ENCODE measurements around the gene ZNF708.
"Not testable (repeated sequence)": the region's sequence is repeated elsewhere in the genome, so short reads cannot be mapped to it uniquely, and the experiment has no call there.

ZNF708 gene

DNA sequence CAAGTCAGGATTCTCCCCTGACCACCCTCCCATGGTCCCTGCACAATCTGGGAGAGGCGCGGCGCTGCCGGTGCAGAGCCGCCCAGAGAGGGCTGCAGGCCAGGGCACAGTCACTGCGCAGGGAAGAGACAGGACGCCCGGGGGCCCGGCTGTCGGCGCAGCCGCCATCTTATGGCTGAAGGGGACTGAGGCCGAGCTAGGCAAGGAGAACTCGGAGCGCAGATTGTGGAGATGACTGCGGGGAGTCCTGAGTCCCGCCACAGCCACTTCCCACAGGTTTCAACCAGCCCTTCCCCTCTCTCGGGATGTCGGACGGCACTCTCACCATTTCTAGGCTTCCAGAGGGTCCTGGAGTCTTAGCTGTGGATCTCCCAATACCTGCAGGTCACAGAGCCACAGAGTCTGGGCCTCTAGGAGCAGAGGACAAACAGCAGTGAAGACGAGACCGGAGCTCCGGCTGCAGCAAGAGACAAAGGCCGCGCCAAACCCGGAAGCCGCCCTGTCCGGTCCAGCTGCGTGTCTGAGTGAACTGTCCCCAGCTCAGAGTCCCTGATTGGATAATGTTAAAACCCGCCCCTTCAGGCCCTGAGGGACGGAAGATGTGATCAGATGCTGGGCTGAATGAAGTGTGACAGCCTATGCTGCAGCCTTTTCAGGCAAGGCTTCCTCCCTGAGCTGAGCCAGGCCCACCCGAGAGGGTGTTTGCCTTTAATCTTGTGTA is at the start of gene ZNF708:
Gene ZNF708 (minus strand): TSS at position 526 of the 721 bp plus-strand sequence. CDS start 198 bp downstream, at position 328.
- DNase-seq, result peak; percentile 97

DNA sequence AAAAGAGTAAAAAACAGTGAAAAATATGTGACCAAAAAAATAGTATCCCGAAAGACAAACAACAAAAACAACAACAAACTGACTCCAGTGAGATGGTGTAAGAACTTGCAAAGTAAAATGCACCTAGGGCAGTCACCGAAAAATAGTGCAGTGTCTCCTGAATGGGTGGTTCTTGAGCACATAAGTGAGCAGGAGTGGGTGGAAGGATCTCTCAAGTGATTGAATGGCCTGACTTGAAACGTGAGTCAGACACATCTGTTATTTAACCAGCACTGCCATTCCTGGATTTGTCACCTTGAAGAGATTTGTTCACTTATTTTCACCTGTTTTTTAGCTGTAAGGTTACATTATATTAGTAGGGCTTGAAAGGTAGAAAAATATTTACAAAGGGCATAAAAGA is 33.1 kb upstream of the ZNF708 start:
- DNase-seq, result no peak

DNA sequence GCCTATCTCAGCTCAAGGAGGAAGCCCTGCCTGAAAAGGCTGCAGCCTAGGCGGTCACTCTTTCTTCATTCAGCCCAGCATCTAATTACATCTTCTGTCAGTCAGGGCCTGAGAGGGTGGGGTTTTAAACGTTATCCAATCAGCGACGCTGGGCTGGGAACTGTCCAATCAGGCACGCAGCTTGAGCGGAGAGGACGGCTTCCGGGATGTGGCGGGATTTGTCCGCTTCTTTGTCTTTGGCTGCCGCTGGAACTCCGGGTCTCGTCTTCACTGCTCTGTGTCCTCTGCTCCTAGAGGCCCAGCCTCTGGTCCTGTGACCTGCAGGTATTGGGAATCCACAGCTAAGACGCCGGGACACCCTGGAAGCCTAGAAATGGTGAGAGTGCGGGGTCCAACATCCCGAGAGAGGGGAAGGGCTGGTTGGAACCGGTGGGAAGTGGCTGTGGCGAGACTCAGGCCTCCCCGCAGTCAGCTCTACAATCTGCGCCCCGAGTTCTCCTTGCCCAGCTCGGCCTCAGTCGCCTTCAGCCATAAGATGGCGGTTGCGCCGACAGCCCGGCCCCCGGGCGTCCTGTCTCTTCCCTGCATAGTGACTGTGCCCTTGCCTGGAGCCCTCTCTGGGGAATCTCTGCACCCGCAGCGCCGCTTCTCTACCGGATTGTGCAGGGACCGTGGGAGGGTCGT is 29.7 kb upstream of the ZNF708 start, which contains the start of gene ZNF738:
Gene ZNF738 (plus strand): TSS at position 233 of the 684 bp plus-strand sequence. CDS start 141 bp downstream, at position 374.
- DNase-seq, result peak; percentile 99

DNA sequence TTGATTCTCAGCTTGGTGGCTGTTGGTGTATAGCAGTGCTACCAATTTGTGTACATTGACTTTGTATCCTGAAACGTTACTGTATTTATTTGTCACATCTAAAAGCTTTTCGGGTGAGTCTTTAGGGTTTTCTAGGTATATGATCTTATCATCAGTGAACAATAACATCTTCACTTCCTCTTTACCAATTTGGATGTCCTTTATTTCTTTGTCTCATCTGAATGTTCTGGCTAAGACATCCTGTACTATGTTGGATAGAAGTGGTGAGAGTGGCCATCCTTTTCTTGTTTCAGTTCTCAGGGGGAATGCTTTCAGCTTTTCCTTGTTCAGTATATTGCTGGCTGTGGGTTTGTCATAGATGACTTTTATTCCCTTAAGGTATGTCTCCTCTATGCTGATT is 23.6 kb upstream of the ZNF708 start:
- DNase-seq, result no peak

DNA sequence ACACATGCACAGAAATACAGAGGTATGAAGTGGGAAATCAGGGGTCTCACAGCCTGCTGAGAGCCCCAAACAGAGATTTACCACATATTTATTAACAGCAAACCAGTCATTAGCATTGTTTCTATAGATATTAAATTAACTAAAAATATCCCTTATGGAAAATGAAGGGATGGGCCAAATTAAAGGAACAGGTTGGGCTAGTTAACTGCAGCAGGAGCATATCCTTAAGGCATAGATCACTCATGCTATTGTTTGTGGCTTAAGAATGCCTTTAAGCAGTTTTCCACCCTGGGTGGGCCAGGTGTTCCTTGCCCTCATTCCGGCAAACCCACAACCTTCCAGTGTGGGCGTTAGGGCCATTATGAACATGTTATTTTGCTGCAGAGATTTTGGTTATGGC is 15.6 kb upstream of the ZNF708 start:
- DNase-seq, result not testable (repeated sequence)

DNA sequence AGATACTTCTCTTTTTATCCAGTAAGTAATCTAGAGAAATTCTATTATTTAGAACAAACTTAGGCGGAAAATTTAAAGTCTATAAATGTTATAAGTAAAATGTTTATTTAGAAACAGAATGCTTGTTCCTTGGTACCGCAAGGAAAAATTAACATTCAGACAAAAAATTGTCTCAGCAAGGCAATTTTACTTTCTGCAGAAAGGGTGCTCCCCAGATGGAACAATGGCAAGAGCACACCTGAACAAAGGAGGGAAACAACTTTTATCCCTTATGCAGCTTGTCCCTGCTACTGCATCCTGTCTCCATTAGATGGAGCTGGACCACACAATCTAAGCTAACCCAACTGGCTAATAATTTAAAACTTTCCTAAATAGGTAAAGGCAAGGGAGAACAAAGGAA is 6.5 kb upstream of the ZNF708 start:
- no peak for DNase-seq

DNA sequence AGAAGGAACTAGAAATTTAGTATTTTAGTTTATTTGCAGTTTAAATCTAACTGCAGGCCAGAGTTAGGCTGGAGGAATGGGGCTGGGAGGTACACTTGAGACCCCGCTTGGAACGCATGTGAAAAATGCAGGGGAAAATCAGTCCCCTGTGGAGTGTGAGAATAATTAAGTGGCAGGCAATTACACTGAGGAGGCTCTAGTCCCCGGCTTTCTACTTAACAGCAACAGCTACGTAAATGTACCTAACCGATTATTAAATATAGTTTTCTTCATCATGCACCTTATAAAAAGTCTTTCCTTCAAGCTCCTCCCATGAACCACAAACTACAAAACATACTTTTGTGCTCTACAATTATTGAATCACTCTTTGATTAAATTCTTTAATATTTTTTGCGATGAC is 804 bp downstream of the ZNF708 start:
- peak; percentile 33 for DNase-seq

DNA sequence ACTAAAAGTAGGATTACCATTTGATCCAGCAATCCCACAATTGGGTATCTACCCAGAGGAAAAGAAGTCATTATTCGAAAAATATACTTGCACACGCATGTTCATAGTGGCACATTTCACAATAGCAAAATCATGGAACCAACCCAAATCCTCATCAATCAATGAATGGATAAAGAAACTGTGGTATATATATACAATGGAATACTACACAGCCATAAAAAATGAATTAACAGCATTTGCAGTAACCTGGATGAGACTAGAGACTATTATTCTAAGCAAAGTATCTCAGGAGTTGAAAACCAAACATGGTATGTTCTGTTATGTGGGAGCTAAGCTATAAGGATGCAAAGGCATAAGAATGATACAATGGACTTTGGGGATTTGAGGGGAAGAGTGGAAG is 3.0 kb downstream of the ZNF708 start:
- DNase-seq, result no peak

DNA sequence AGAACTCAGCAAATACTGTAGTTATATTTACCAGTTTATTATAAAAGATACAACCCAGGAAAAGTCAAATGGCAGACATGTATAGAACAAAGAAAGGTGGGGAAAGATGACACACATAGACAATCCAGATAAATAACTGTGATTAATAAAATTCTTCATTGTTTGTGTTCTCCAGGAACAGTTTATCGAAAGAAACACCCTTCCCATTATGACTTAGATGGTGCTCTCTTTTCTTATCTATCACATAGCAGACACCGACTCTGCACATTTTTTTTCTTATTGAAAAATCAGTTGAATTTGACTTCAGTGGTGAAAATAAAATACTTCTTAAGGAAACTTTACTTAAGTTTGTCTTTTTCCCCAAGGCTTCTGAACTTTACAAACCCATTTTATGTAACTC is 6.2 kb downstream of the ZNF708 start:
- DNase-seq, result no peak

DNA sequence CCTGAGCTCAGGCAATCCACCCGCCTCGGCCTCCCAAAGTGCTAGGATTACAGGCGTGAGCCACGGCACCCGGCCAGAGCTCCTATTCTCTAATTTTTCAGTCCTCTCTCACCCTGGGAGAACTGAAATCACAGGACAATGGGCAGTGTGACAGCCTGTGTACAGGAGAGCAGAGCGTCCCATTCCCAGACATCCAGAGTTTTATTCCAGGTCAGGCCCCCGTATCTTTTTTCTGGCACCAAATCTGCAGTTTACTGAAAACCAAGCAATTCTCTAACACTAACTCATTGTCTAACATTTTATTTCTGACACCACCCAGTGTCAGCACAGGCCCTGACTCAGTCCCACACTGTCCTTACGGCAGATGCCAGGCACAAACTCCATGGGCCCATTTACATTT is 6.7 kb downstream of the ZNF708 start:
- DNase-seq, result no peak

DNA sequence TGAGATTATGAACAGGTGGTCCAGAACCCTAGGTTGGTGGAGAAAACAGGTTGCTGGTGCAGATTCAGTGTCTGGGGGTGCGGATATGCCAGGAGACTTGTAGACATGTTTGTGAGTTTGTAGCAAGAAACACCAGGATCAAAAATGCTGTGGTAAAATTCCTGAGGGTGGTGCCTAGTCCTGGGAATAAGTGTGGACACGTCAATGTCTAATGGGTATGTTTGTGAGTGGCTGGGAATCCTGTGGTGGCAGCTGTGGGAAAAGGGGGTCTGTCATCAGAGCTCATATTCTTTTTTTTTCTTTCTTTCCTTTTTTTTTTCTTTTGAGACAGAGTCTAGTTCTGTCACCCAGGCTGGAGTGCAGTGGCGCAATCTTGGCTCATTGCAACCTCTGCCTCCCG is 7.2 kb downstream of the ZNF708 start:
- no peak for DNase-seq

DNA sequence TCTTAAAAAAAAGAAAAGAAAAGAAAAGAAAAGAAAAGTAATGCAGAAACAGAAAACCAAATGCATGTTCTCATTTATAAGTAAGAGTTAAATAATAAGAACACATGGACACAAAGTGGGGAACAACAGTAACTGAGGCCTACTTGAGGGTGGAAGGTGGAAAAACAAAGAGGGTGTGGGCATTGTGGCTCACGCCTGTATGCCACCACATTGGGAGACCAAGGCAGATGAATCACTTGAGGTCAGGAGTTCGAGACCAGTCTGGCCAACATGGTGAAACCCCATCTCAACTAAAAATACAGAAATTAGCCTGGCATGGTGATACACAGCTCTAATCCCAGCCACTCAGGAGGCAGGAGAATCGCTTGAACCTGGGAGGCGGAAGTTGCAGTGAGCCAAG is 8.1 kb downstream of the ZNF708 start:
- DNase-seq, result no peak

DNA sequence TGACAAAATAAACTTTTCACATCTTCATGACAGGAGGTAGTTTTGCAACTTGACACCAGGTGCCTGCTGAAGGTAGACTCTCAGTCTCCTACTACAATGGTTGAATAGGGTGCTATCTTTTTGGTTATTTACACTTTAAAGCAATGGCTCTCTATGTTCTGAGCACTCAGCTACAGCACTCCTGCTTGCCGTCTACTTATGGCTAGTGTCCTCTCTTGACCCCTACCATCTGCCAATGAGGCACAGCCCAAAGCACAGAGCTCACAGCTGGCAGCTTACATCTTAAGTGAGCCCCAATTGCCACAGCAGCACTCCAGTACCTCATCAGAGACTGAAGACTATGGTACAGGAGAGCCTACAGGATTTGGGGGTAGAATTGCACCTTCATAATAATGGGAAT is 11.4 kb downstream of the ZNF708 start:
- DNase-seq, result peak; percentile 70

DNA sequence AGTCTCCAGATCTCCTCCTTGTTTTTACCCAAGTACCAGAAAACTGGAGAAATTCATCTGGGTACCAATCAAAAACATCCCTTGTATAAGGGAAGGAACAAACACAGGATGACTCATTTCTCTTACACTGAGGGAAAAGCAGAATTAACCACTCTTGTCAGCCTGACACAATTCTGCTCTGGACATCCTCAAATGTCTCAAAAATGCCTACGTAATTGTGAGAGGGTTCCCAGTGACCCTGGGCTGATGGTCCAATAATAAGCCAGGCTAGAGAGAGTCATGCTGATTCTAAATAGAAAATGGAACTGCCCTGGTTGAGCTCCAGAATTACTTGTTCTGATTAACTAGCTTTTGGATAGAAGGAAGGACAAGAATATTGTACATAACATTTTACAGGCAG is 14.5 kb downstream of the ZNF708 start:
- DNase-seq, result no peak

DNA sequence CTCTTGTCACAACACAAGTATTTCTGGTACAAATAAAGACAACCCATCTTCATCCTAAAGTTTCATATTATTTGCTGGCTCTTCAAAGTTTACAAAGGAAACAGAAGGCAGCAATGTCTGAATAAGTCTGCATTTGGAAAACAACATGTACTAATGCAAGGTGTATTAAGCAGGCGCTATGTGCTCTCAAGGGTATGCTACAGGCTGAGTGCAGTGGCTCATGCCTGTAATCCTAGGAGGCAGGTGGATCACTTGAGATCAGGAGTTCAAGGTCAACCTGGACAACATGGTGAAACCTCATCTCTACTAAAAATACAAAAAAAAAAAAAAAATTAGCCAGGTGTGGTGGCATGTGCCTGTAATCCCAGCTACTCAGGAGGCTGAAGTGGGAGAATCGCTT is 16.4 kb downstream of the ZNF708 start:
- DNase-seq, result not testable (repeated sequence)

DNA sequence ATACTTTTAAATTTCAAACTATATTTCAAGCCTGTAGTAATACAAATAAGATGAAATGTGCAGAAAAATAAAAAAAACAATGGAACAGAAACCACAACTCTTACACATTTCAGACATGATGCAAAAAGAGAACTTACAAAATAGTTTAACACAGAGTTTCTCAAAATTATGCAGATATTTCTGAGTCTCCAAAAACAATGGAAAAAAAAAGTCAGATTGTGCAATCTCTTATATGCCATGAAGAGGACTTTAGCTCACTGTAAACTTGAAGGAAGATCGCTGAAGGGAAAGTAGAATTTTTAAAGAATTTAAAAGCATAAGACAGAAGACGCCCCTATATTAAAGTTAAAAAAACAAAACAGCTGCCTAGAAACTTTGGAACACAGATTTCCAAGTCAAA is 20.4 kb downstream of the ZNF708 start:
- DNase-seq, result no peak

DNA sequence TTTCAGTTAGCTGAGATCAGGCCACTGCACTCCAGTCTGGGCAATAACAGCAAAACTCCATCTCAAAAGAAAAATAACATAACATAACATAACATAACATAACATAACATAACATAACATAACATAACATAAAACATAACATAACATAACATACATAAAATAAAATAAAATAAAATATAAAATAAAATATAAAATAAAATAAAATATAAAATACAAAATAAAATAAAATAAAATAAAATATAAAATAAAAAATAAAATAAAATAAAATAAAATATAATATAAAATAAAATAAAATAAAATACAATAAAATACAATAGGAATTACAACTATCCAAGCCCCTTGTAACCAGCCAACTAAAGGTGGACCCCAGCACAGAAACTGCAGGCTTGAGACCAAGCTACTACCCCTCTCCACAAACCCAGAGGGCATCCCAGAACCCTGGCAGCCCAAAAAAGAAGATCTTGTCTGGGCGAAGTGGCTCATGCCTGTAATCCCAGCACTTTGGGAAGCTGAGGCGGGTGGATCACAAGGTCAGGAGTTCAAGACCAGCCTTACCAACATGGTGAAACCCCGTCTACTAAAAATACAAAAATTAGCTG is 22.2 kb downstream of the ZNF708 start:
- DNase-seq, result not testable (repeated sequence)

DNA sequence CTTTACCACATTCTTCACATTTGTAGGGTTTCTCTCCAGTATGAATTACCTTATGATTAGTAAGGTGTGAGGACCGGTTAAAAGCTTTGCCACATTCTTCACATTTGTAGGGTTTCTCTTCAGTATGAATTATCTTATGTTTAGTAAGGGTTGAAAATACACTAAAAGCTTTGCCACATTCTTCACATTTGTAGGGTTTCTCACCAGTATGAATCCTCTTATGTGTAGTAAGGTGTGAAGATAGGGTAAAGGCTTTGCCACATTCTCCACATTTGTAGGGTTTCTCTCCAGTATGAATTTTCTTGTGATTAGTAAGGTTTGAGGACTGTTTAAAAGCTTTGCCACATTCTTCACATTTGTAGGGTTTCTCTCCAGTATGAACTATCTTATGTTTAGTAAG is 35.4 kb downstream of the ZNF708 start:
- DNase-seq, result not testable (repeated sequence)

DNA sequence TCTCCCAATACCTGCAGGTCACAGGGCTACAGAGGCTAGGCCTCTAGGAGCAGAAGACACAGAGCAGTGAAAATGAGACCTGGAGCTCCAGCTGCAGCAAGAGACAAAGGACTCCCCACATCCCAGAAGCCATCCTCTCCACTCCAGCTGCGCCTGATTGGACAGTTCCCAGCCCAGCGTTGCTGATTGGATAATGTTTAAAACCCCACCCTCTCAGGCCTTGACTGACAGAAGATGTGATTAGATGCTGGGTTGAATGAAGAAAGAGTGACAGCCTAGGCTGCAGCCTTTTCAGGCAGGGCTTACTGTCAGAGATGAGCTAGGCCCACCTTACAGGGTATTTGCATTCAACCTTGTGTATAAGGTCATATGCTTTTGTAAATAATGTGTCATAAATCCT is 59.4 kb downstream of the ZNF708 start:
- peak; percentile 3 for DNase-seq

DNA sequence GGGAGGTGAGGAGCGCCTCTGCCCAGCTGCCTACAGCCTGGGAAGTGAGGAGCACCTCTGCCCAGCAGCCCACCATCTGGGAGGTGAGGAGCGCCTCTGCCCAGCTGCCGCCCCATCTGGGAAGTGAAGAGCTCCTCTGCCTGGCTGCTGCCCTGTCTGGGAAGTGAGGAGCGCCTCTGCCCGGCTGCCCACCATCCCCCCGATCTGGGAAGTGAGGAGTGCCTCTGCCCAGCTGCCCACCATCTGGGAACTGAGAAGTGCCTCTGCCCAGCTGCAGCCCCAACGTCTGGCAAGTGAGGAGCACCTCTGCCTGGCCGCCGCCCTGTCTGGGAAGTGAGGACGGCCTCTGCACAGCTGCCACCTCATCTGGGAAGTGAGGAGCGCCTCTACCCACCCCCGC is 64.3 kb downstream of the ZNF708 start:
- no peak for DNase-seq

DNA sequence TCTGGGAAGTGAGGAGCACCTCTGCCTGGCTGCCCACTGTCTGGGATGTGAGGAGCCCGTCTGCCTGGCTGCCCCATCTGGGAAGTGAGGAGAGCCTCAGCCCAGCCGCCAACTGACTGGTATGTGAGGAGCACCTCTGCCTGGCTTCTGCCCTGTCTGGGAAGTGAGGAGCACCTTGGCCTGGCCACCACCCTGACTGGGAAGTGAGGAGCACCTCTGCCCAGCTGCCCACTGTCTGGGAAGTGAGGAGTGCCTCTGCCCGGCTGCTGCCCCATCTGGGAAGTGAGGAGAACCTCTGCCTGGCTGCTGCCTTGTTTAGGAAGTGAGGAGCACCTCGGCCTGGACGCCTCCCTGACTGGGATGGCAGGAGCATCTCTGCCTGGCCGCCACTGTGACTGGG is 64.8 kb downstream of the ZNF708 start:
- no peak for DNase-seq

DNA sequence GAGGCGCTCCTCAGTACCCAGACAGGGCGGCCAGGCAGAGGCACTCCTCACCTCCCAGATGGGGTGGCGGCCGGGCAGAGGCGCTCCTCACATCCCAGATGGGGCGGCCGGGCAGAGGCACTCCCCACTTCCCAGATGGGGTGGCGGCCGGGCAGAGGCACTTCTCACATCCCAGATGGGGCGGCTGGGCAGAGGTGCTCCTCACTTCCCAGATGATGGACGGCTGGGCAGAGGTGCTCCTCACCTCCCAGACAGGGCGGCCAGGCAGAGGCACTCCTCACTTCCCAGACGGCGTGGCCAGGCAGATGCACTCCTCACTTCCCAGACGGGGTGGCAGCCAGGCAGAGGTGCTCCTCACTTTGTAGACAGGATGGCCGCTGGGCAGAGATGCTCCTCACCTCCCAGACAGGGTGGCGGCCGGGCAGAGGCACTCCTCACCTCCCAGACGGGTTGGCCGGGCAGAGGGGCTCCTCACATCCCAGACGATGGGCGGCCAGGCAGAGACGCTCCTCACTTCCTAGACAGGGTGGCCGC is 68.3 kb downstream of the ZNF708 start:
- not testable (repeated sequence) for DNase-seq

DNA sequence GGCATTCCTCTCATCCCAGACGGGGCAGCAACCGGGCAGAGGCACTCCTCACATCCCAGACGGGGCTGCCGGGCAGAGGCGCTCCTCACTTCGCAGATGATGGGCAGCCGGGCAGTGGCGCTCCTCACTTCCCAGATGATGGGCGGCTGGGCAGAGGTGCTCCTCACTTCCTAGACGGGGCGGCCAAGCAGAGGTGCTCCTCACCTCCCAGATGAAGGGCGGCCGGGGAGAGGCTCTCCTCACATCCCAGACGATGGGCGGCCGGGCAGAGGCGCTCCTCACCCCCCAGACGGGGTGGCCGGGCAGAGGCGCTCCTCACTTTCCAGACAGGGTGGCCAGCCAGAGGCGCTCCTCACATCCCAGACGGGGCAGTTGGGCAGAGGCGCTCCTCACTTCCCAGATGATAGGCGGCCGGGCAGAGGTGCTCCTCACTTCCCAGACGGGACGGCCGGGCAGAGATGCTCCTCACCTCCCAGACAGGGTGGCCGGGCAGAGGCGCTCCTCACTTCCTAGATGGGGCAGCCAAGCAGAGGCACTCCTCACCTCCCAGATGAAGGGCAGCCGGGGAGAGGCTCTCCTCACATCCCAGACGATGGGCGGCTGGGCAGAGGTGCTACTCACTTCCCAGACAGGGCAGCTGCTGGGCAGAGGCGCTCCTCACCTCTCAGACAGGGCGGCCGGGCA is 68.9 kb downstream of the ZNF708 start:
- DNase-seq, result no peak

Data from NCI-H82 (cell line).